Liver (tissue), 3 donors: ENCODE results near the gene AVL9.

ENCODE experiments used
- ATF3 ChIP-seq: IDR thresholded peaks from 2 replicates; pipeline ENCODE4 v1.6.1; 2016; ENCODE audit warnings: antibody characterized with exemption
- CTCF ChIP-seq: fragments of 150-350 bp; IDR thresholded peaks from 2 replicates; pipeline ENCODE4 v1.5.1; 2017; ENCODE audit warnings: improper control_type of control experiment, low read depth, low read length; ENCODE audit not compliant: missing input control
- EGR1 ChIP-seq, 2 donors: IDR thresholded peaks; 2 replicates each; pipeline ENCODE4 v1.6.1; 2016 to 2018; ENCODE audit warnings: antibody characterized with exemption in 2 of 2, low read depth in 2 of 2
- FOXA1 ChIP-seq: IDR thresholded peaks from 2 replicates; pipeline ENCODE4 v1.6.1; 2016; ENCODE audit warnings: antibody characterized with exemption
- FOXA2 ChIP-seq: IDR thresholded peaks from 2 replicates; pipeline ENCODE4 v1.6.1; 2016; ENCODE audit warnings: antibody characterized with exemption
- GABPA ChIP-seq, 2 donors: IDR thresholded peaks in 1 of 2; conservative IDR thresholded peaks in 1 of 2; 2 replicates each; pipeline ENCODE4 v1.6.1; 2016; ENCODE audit warnings: antibody characterized with exemption in 2 of 2, mild to moderate bottlenecking in 1 of 2, moderate library complexity in 1 of 2
- JUND ChIP-seq, 2 donors: IDR thresholded peaks; 2 replicates each; pipeline ENCODE4 v1.6.1; 2016; ENCODE audit warnings: antibody characterized with exemption in 2 of 2
- MAX ChIP-seq: IDR thresholded peaks from 2 replicates; pipeline ENCODE4 v1.6.1; 2016; ENCODE audit warnings: antibody characterized with exemption
- NR2F2 ChIP-seq: IDR thresholded peaks from 2 replicates; pipeline ENCODE4 v1.6.1; 2016; ENCODE audit warnings: antibody characterized with exemption
- RAD21 ChIP-seq, 2 donors: IDR thresholded peaks; 2 replicates each; pipeline ENCODE4 v1.6.1; 2016; ENCODE audit warnings: antibody characterized with exemption in 2 of 2, mild to moderate bottlenecking in 2 of 2
- SP1 ChIP-seq: IDR thresholded peaks from 2 replicates; pipeline ENCODE4 v1.6.1; 2018; ENCODE audit warnings: antibody characterized with exemption, mild to moderate bottlenecking
- TAF1 ChIP-seq: conservative IDR thresholded peaks from 2 replicates; pipeline ENCODE4 v1.6.1; 2016; ENCODE audit warnings: antibody characterized with exemption, mild to moderate bottlenecking
- YY1 ChIP-seq: IDR thresholded peaks from 2 replicates; pipeline ENCODE4 v1.6.1; 2016; ENCODE audit warnings: antibody characterized with exemption, mild to moderate bottlenecking
- ZBTB33 ChIP-seq: IDR thresholded peaks from 2 replicates; pipeline ENCODE4 v1.6.1; 2016; ENCODE audit warnings: antibody characterized with exemption
- donor health status: healthy.
- donor health status: healthy.

- TF ChIP-seq CTCF (no peak), TAF1 (no peak), FOXA2 (no peak), YY1 (no peak), ATF3 (no peak), GABPA (IDR thresholded peaks at IDR 0.05 in 1 of 2, conservative IDR thresholded peaks at IDR 0.05 in 1 of 2) (no peak), MAX (no peak), ZBTB33 (no peak), SP1 (no peak), FOXA1 (no peak), RAD21 (IDR thresholded peaks at IDR 0.05) (no peak), EGR1 (IDR thresholded peaks at IDR 0.05; ENCODE audit: low read depth in 2 of 2) (no peak), NR2F2 (no peak), JUND (IDR thresholded peaks at IDR 0.05) (no peak)
Observed at GRCh38 chr7:32511791-32512190, 16.5 kb downstream of the AVL9 start.
